ENCODE data around the gene MARCHF2. TPM values are rescaled to one million over a fixed set of nuclear protein-coding genes. Genes with fewer than 3 reads are reported as not detected.
"Not testable (repeated sequence)": the region's sequence is repeated elsewhere in the genome, so short reads cannot be mapped to it uniquely, and the experiment has no call there.

The MARCHF2 gene
- total RNA-seq, 1 donor from 2014 or later, result 146 TPM

DNA sequence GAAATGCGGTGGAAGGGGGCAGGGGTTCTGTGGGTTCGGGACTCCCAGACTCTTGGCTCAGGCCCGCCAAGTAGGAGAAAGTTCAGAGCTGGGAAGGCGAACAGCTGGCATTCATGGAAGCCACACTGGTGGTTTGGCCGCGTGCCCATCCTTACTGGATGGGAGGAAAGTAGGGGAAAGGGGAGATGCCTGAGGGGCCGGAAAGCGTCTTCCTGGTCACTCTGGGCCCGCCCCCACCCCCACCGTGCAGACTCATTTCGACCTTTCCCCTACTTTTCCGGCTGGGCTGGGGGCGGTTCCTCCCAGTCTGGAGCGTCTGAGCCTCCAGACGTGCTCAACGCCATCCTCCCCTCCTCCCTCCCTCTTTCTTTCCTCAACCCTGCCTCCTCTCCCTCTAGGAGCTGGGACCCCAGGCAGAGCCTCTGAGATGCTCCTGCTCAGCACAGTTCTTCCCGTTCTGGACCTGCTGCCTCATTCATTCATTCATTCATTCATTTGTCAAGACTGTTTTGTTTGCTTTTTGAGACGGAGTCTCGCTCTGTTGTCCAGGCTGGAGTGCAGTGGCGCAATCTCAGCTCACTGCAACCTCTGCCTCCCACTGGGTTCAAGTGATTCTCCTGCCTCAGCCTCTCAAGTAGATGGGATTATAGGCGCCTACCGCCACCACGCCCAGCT is 45.6 kb upstream of the MARCHF2 start:
- TF ChIP-seq POLR2AphosphoS5 (IDR thresholded peaks at IDR 0.05; ENCODE audit: insufficient read depth in 1 of 2, low read depth in 1 of 2) (peak in 1 of 2 donors; percentile 82), CTCF (IDR thresholded peaks at IDR 0.05) (no peak)
- Histone ChIP-seq H3K27ac (peak overlapping the region; percentile 58), H3K27me3 (no peaks in the 10 kb centered on the region), H3K36me3 (no peaks in the 10 kb centered on the region), H3K4me1 (peaks cover 59% of the 10 kb centered on the region), H3K9me3 (no peaks in the 10 kb centered on the region), H3K4me3 (peak overlapping the region in 1 of 2 donors; percentile 39)
- intact Hi-C loops (cut with DNase I), result no loop called here
- no peak for DNase-seq (ENCODE audit: extremely low spot score in 2 of 2)

DNA sequence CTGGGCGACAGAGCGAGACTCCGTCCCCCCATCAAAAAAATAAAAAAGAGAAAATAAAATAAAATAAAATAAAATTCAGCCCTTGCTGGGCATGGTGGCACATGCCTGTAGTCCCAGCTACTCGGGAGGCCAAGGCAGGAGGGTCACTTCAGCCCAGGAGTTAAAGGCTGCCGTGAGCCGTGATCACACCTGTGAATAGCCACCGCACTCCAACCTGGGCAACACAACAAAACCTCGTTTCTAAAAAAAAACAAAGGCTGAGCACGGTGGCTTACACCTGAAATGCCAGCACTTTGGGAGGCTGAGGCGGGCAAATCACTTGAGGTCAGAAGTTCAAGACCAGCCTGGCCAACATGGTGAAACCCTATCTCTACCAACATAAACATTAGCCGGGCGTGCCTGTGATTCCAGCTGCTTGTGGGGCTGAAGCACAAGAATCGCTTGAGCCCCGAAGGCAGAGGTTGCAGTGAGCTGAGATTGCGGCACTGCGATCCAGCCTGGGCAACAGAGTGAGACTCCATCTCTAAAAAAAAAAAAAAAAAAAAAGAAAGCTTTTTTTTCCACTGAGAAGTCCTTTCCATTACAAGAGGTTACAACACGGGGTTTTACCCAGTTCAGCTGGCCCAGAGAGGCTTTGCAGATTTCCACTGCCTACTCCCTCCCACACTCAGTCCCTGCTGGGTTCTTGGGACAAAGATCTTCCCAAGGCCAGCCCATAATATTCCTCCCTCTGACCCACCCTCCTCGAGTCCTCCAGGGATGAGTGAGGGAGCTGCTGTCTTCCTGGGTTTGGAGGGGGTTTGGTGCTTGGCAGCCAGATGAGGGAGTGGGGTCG is 42.7 kb upstream of the MARCHF2 start:
- H3K9me3 ChIP-seq, result no peaks in the 10 kb centered on the region
- TF ChIP-seq POLR2AphosphoS5 (IDR thresholded peaks at IDR 0.05; ENCODE audit: insufficient read depth in 1 of 2, low read depth in 1 of 2) (no peak), POLR2A (IDR thresholded peaks at IDR 0.05) (no peak)
- DNase-seq (ENCODE audit: extremely low spot score in 2 of 2), result no peak
- no peak overlapping the region for H3K4me3 ChIP-seq
- H3K27me3 ChIP-seq, result no peaks in the 10 kb centered on the region
- peaks cover 30% of the 10 kb centered on the region for H3K4me1 ChIP-seq
- H3K27ac ChIP-seq, result no peak overlapping the region
- intact Hi-C loops (cut with DNase I), result no loop called here
- H3K36me3 ChIP-seq, result peaks cover 0 to 14% of the 10 kb centered on the region in 2 donors

DNA sequence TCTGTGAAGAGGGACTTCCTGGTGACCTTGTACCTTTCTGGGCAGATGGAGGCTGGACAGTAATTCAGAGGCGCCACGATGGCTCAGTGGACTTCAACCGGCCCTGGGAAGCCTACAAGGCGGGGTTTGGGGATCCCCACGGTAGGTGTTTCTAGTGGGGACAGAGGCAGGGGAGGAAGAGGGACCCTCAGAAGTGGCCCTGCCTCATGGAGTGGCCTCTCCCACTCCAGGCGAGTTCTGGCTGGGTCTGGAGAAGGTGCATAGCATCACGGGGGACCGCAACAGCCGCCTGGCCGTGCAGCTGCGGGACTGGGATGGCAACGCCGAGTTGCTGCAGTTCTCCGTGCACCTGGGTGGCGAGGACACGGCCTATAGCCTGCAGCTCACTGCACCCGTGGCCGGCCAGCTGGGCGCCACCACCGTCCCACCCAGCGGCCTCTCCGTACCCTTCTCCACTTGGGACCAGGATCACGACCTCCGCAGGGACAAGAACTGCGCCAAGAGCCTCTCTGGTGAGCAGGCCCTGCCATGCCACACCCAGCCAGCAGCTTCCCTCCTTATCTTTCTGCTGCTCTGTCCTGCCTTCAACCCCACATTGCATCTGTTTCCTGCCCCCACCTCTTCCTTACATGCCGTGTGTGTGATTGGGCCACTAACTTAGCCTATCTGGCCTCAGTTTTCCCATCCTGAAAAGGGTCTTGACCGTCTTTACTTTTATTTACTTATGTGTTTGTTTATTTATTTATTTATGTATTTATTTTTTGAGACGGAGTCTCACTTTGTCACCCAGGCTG is 41.9 kb upstream of the MARCHF2 start:
- TF ChIP-seq POLR2A (IDR thresholded peaks at IDR 0.05), result no peak
- no peak for TF ChIP-seq CTCF (IDR thresholded peaks at IDR 0.05)
- no peak for TF ChIP-seq POLR2AphosphoS5 (IDR thresholded peaks at IDR 0.05; ENCODE audit: insufficient read depth in 1 of 2, low read depth in 1 of 2)
- H3K4me1 ChIP-seq, result peaks cover 27% of the 10 kb centered on the region
- H3K27ac ChIP-seq, result no peak overlapping the region
- H3K9me3 ChIP-seq, result no peaks in the 10 kb centered on the region
- no peak for DNase-seq (ENCODE audit: extremely low spot score in 2 of 2)
- intact Hi-C loops (cut with DNase I), result no loop called here
- H3K27me3 ChIP-seq, result no peaks in the 10 kb centered on the region
- no peak overlapping the region for H3K4me3 ChIP-seq
- H3K36me3 ChIP-seq, result peaks cover 0 to 14% of the 10 kb centered on the region in 2 donors

- no peaks in the 10 kb centered on the region for H3K9me3 ChIP-seq
- no peak overlapping the region for H3K27ac ChIP-seq
- peaks cover 0 to 14% of the 10 kb centered on the region in 2 donors for H3K36me3 ChIP-seq
- intact Hi-C loops (cut with DNase I), result no loop called here
- TF ChIP-seq CTCF (IDR thresholded peaks at IDR 0.05) (no peak), POLR2AphosphoS5 (IDR thresholded peaks at IDR 0.05; ENCODE audit: insufficient read depth in 1 of 2, low read depth in 1 of 2) (no peak), POLR2A (IDR thresholded peaks at IDR 0.05) (no peak)
- no peak for DNase-seq (ENCODE audit: extremely low spot score in 2 of 2)
- H3K4me3 ChIP-seq, result no peak overlapping the region
- H3K4me1 ChIP-seq, result no peaks in the 10 kb centered on the region
- H3K27me3 ChIP-seq, result no peaks in the 10 kb centered on the region
Measured at GRCh38 chr19:8373867-8374813, 39.0 kb upstream of the MARCHF2 start.

GRCh38 chr19:8375766-8376165 is 37.3 kb upstream of the MARCHF2 start:
- H3K4me3 ChIP-seq; H3K4me1 ChIP-seq; H3K27me3 ChIP-seq; intact Hi-C loops (cut with DNase I); H3K27ac ChIP-seq; DNase-seq (ENCODE audit: extremely low spot score in 2 of 2); H3K9me3 ChIP-seq: not testable (repeated sequence)
- peaks cover 0 to 14% of the 10 kb centered on the region in 2 donors for H3K36me3 ChIP-seq

DNA sequence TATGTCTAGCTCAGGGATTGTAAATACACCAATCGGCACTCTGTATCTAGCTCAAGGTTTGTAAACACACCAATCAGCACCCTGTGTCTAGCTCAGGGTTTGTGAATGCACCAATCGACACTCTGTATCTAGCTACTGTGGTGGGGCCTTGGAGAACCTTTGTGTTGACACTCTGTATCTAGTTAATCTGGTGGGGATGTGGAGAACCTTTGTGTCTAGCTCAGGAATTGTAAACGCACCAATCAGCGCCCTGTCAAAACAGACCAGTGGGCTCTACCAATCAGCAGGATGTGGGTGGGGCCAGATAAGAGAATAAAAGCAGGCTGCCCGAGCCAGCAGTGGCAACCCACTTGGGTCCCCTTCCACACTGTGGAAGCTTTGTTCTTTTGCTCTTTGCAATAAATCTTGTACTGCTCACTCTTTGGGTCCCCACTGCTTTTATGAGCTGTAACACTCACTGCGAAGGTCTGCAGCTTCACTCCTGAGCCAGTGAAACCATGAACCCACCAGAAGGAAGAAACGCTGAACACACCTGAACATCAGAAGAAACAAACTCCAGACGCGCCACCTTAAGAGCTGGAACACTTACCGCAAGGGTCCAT is 36.6 kb upstream of the MARCHF2 start:
- peaks cover 0 to 14% of the 10 kb centered on the region in 2 donors for H3K36me3 ChIP-seq
- H3K27ac ChIP-seq; DNase-seq (ENCODE audit: extremely low spot score in 2 of 2); H3K9me3 ChIP-seq; H3K4me1 ChIP-seq; H3K27me3 ChIP-seq; intact Hi-C loops (cut with DNase I); H3K4me3 ChIP-seq: not testable (repeated sequence)

All from vagina (tissue), 2 donors.